Peyer's patch (tissue), 4 donors: Measurements from ENCODE around the gene UBE2J2. TPM values are rescaled to one million over a fixed set of nuclear protein-coding genes. Genes with fewer than 3 reads are reported as not detected.
A peak's percentile ranks its signal among the peaks of the same experiment; 100 is the strongest.

Source experiments
- DNase-seq, 3 donors: peaks; one replicate each; pipeline ENCODE4 v3.0.0-alpha.2; 2017 to 2019
- H3K27ac ChIP-seq, 4 donors: fragments of 200-600 bp; sonication (generic); one replicate each; pipeline ENCODE4 v1.5.1; 2016 to 2019
- H3K27me3 ChIP-seq, 2 donors: fragments of 200-600 bp; sonication (generic); one replicate each; pipeline ENCODE4 v1.5.1; 2019
- H3K36me3 ChIP-seq, 3 donors: fragments of 200-600 bp; sonication (generic); one replicate each; pipeline ENCODE4 v1.5.1; 2016 to 2019
- H3K4me1 ChIP-seq, 4 donors: fragments of 200-600 bp; sonication (generic); one replicate each; pipeline ENCODE4 v1.5.1; 2016 to 2019
- H3K4me3 ChIP-seq, 4 donors: fragments of 200-600 bp; sonication (generic); 1 replicate in 3 of 4; 2 replicates in 1 of 4; pipeline ENCODE4 v1.5.1; 2016 to 2019; ENCODE audit warnings: mild to moderate bottlenecking in 1 of 4
- H3K9me3 ChIP-seq, 4 donors: fragments of 200-600 bp; sonication (generic); one replicate each; pipeline ENCODE4 v1.5.1; 2016 to 2019; ENCODE audit warnings: mild to moderate bottlenecking in 1 of 4
- POLR2A ChIP-seq, 2 donors: fragments of 450-650 bp; IDR thresholded peaks; one replicate each; pipeline ENCODE4 v1.5.1; 2017; ENCODE audit warnings: antibody characterized with exemption in 2 of 2, mild to moderate bottlenecking in 2 of 2, moderate library complexity in 2 of 2
- total RNA-seq, 4 donors: library from RNA; depleted of rRNA; stranded (reverse); fragments of >200 nt; gene quantifications; one replicate each; pipeline ENCODE4 v1.1.0, GENCODE V29; 2016
- TF ChIP-seq, protein P1 (sequence below), 6 experiments: fragments of 450-650 bp in 4 of 6; fragments of 200-600 bp in 2 of 6; sonication (generic) in 1 of 6; IDR thresholded peaks; one replicate each; pipeline ENCODE4 v1.5.1; 2017 to 2019; ENCODE audit warnings: antibody characterized with exemption in 6 of 6, mild to moderate bottlenecking in 3 of 6, moderate library complexity in 1 of 6

Gene UBE2J2
- total RNA-seq, 4 donors from 2014 or later = 25.6 to 64.2 (median 55.3) TPM

DNA sequence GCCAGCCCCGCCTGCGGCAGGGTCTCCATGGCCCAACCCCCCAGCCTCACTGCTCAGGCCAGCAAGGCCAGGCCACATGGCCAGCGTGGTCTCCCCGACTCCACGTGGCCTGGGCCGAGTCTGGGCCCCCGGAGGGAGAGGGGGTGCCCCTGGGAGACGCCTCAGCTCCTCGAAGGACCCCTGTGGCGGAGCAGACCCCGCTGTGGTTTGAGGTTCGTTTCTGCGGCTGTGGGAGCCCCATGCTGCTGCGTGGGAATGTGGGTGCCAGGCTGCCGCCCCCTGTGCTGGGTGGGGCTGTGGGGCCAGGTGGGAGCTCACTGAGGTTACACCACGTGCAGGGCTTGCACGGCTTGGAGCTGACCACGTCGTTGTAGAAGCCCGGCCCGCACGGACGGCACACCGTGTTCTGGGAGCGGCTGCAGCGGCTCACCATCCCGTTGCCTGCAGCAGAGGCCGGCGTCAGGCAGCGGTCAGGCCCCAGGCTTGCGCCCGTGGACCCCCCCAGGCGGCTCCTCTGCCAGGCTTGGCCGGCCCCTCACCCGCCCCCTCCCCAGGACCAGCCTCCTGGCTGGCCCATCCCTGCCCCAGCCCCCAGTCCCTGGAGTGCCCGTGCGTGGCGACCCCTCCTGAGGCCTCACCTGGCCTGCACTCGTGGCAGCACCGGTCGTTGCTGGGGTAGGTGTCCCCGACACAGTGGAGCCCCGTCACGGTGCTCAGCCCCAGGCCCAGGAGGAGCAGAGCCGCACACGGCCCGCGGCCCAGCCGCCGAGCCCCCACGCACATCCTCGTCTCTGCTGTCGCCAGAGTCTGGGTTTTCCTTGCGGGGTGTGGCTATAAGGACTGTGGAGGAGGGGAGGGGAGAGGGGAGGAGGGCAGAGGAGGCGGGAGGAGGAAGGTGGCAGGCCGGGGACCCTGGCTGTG lies 60.0 kb downstream of the UBE2J2 start, which contains the start of gene TNFRSF4:
TSS of gene TNFRSF4 (minus strand) at position 809 of the 921 bp plus-strand sequence. CDS start at position 783, 26 bp downstream.
- peaks cover 0 to 44% (median 20%) of the 10 kb centered on the region in 4 donors for H3K4me1 ChIP-seq
- TF ChIP-seq, protein P1, sequence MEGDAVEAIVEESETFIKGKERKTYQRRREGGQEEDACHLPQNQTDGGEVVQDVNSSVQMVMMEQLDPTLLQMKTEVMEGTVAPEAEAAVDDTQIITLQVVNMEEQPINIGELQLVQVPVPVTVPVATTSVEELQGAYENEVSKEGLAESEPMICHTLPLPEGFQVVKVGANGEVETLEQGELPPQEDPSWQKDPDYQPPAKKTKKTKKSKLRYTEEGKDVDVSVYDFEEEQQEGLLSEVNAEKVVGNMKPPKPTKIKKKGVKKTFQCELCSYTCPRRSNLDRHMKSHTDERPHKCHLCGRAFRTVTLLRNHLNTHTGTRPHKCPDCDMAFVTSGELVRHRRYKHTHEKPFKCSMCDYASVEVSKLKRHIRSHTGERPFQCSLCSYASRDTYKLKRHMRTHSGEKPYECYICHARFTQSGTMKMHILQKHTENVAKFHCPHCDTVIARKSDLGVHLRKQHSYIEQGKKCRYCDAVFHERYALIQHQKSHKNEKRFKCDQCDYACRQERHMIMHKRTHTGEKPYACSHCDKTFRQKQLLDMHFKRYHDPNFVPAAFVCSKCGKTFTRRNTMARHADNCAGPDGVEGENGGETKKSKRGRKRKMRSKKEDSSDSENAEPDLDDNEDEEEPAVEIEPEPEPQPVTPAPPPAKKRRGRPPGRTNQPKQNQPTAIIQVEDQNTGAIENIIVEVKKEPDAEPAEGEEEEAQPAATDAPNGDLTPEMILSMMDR (IDR thresholded peaks at IDR 0.05) = no peak
- TF ChIP-seq POLR2A (IDR thresholded peaks at IDR 0.05) = no peak
- peak within 1 kb of the TSS in 3 of 4 donors; percentile 46 to 57 (median 51) for H3K27ac ChIP-seq
- DNase-seq = peak in 2 of 3 donors; percentile 45 to 74
- H3K36me3 ChIP-seq = peaks cover 0 to 21% (median 0%) of the 10 kb centered on the region in 3 donors
- H3K27me3 ChIP-seq = no peaks in the 10 kb centered on the region
- no peaks in the 10 kb centered on the region for H3K9me3 ChIP-seq
- peak within 1 kb of the TSS; percentile 2 to 35 (median 26) for H3K4me3 ChIP-seq

DNA sequence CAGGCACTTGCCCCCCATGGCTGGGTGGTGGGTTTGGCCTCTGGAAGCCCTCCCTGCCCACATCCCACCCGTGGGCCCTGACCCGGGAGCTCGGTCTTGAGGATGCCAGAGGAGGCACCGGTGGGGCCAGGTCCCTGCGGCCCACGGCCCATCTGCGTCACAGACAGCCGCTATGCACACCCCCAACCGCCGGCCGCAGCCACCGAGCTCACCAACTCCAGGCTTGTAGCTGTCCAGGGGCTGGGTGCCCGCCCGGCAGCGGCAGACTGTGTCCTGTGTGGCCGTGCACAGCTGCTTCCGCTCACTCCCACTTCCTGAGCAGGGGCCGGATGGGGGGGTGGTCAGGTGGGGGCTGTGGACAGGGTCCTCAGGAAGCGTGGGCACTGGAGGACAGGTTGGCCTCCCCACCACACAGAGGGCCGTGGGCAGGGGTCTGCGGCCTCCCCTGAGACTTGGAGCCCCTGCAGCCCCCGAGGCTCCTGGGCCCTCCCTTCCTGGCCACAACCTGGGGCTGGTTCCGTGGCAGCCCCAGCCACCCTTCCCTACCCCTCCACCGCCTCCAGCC lies 60.8 kb downstream of the UBE2J2 start:
- TF ChIP-seq, protein P1 (IDR thresholded peaks at IDR 0.05) = no peak
- no peak for TF ChIP-seq POLR2A (IDR thresholded peaks at IDR 0.05)
- Histone ChIP-seq H3K27ac (peak overlapping the region in 3 of 4 donors; percentile 46 to 57 (median 57)), H3K4me3 (peak overlapping the region; percentile 2 to 35 (median 26)), H3K9me3 (no peaks in the 10 kb centered on the region), H3K27me3 (no peaks in the 10 kb centered on the region), H3K4me1 (peaks cover 0 to 52% (median 28%) of the 10 kb centered on the region in 4 donors), H3K36me3 (peaks cover 0 to 14% (median 0%) of the 10 kb centered on the region in 3 donors)
- peak in 2 of 3 donors; percentile 75 to 85 for DNase-seq

DNA sequence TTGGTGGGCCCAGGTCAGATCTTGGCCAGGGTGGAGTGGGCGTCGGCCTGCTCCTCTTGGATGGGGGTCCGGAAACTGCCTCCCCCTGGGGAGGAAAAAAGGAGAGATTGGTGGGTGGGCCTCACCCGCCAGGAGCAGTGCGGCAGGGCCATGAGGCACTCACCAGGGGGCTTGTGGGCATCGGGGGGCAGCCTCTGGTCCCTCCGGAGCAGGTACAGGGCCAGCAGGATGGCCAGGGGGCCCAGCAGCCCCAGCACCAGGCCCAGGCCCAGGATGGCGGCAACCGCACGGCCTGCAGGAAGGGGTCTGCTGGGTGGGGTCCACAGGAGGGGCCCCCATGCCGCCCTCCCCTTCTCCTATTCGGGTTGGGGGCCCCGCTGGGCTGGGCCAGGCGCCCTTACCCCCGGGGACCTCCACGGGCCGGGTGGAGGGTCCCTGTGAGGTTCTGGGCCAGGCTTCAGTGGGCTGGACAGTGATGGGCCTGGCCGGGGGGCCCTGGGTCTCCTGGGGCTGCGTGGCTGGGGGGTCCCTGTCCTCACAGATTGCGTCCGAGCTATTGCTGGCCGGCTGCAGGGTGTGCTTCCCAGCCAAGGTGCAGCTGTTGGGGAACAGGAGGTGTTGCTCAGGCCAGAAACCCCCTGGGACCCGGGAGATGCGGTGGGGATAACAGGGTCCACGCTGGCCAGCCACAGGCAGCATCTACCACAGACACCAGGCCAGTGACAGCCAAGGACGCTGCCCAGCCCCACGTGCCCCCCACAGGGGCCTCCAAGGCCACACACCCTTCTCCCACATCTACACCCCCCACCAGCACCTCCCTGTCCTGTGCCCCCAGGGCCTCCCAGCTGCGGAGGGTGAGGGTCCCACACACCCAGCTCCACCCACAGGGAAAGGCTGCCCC lies 61.9 kb downstream of the UBE2J2 start:
- Histone ChIP-seq H3K4me3 (peak overlapping the region; percentile 2 to 35 (median 26)), H3K4me1 (peaks cover 0 to 61% (median 39%) of the 10 kb centered on the region in 4 donors), H3K27me3 (peaks cover 0 to 8% of the 10 kb centered on the region in 2 donors), H3K9me3 (no peaks in the 10 kb centered on the region), H3K36me3 (peaks cover 0 to 3% (median 0%) of the 10 kb centered on the region in 3 donors), H3K27ac (peak overlapping the region in 3 of 4 donors; percentile 2 to 57 (median 57))
- peak in 1 of 3 donors; percentile 42 for DNase-seq
- TF ChIP-seq, protein P1 (IDR thresholded peaks at IDR 0.05) = no peak
- no peak for TF ChIP-seq POLR2A (IDR thresholded peaks at IDR 0.05)

DNA sequence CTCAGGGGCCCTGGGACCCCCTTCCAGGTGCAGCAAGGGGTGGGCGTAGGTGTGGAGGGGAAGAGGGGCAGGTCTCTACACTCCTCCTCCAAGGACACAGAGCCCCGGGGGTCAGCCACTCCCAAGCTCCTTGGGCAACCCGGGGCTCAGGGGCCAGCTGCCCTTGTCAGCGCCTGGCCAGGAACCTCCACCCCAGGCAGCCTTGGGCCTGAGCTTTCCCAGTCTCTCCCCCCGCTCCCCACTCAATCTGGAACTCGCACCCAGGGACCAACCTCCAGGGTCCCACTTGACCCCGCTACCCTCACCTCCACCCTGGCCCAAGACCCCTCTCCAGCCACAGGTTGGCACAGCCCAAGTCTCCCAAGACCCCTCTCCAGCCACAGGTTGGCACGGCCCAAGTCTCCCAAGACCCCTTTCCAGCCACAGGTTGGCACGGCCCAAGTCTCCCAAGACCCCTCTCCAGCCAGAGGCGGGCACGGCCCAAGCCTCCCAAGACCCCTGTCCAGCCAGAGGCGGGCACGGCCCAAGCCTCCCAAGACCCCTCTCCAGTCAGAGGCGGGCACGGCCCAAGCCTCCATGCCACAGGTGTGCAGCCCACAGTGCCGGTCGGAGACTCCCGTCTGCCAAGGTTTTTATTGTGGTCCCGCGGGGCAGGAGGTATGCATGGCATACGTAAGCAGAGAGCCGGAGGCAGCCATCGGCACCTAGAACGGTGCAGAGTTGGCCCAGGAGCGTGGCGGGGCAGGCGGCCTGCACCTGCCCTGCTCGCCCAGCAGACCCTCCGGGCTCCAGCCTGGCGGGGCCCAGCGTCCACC lies 62.7 kb downstream of the UBE2J2 start:
- Histone ChIP-seq H3K9me3 (no peaks in the 10 kb centered on the region), H3K36me3 (no peaks in the 10 kb centered on the region), H3K27ac (no peak overlapping the region), H3K27me3 (peaks cover 0 to 8% of the 10 kb centered on the region in 2 donors), H3K4me1 (peaks cover 0 to 70% (median 46%) of the 10 kb centered on the region in 4 donors), H3K4me3 (no peak overlapping the region)
- DNase-seq = peak in 1 of 3 donors; percentile 42
- TF ChIP-seq, protein P1 (IDR thresholded peaks at IDR 0.05) = no peak
- no peak for TF ChIP-seq POLR2A (IDR thresholded peaks at IDR 0.05)
